Kidney (tissue), 14 donors: ENCODE data around the gene MGST3. TPM values are rescaled to one million over a fixed set of nuclear protein-coding genes. Genes with fewer than 3 reads are reported as not detected.

Experiments
- DNase-seq, 5 donors: peaks; one replicate each; pipeline ENCODE4 v3.0.0-alpha.2; 2013 to 2020
- FAIRE-seq: peaks from 2 replicates; lab custom pipeline; 2012; peaks lifted over from hg19 to GRCh38; lab: Jason Lieb, UNC
- H3K27ac ChIP-seq, 2 donors: one replicate each; pipeline ENCODE4 v1.7.0; 2013; ENCODE audit warnings: low read depth in 2 of 2, low read length in 2 of 2, inconsistent platforms in 1 of 2
- H3K27me3 ChIP-seq: one replicate; pipeline ENCODE4 v1.7.1; 2013; ENCODE audit warnings: low read length, inconsistent platforms; ENCODE audit not compliant: control insufficient read depth, insufficient read depth
- H3K36me3 ChIP-seq, 3 donors: one replicate each; pipeline versions ENCODE4 v1.7.0 to v1.7.1; 2013; ENCODE audit warnings: low read length in 3 of 3, control low read depth in 1 of 3, inconsistent platforms in 1 of 3; ENCODE audit not compliant: insufficient read depth in 3 of 3, control insufficient read depth in 2 of 3
- H3K4me1 ChIP-seq, 3 donors: one replicate each; pipeline versions ENCODE4 v1.7.0 to v1.7.1; 2013; ENCODE audit warnings: low read length in 3 of 3, inconsistent platforms in 1 of 3, low read depth in 1 of 3; ENCODE audit not compliant: control insufficient read depth in 2 of 3, insufficient read depth in 2 of 3
- H3K4me3 ChIP-seq, 3 donors: one replicate each; pipeline versions ENCODE4 v1.7.0 to v1.8.1; 2013; ENCODE audit warnings: low read length in 3 of 3, control low read depth in 1 of 3, inconsistent platforms in 1 of 3
- H3K9ac ChIP-seq, 3 donors: one replicate each; pipeline versions ENCODE4 v1.7.0 to v1.7.1; 2013; ENCODE audit warnings: low read length in 3 of 3, control low read depth in 1 of 3, inconsistent platforms in 1 of 3
- H3K9me3 ChIP-seq, 3 donors: one replicate each; pipeline versions ENCODE4 v1.7.0 to v1.7.1; 2013; ENCODE audit warnings: low read length in 3 of 3, control low read depth in 1 of 3, inconsistent platforms in 1 of 3; ENCODE audit not compliant: control insufficient read depth in 2 of 3, insufficient read depth in 1 of 3
- intact Hi-C: fragments of 100-400 bp; cut with DNase I; formaldehyde crosslinking; loops from one replicate; pipeline ENCODE4 v1.11.1; 2022
- polyA plus RNA-seq: library from polyadenylated mRNA; stranded (reverse); fragments of 350-450 nt; fragmentation: Illumina TruSeq; extraction: RNeasy Lipid Tissue Mini Kit (QIAGEN cat#74804); gene quantifications from one replicate; pipeline ENCODE4 v1.2.3, GENCODE V29; 2014; ENCODE audit warnings: low read depth, low replicate concordance; ENCODE audit not compliant: insufficient read depth
- total RNA-seq: library from RNA; stranded (reverse); fragmentation: NEBNext Ultra II Directional; extraction: Animal tissue kit (Norgen Biotek cat#: 25700); gene quantifications from one replicate; pipeline ENCODE4 v1.2.1, GENCODE V29; 2021
- TF ChIP-seq, protein P1 (sequence below): IDR thresholded peaks from 3 replicates; pipeline ENCODE4 v1.5.1; 2012; ENCODE audit warnings: mild to moderate bottlenecking, moderate library complexity, borderline replicate concordance; ENCODE audit not compliant: insufficient read depth; ENCODE audit errors: extremely low read depth
- donor health status: control.
- donor health status: control.
- donor health status: control.
- donor health status: control.
- donor health status: control.
- donor health status: DM: yes; HTN: yes; CAD: no.
- donor health status: Normal renal cell carcinoma (clear cell type).

MGST3 gene
- total and polyA plus RNA-seq, 2 donors from 2014 or later: 296 to 545 TPM

- Histone ChIP-seq H3K36me3 (no peaks in the 10 kb centered on the region), H3K9ac (no peak overlapping the region), H3K27me3 (no peaks in the 10 kb centered on the region), H3K9me3 (no peaks in the 10 kb centered on the region), H3K4me3 (no peak overlapping the region), H3K27ac (no peak overlapping the region), H3K4me1 (no peaks in the 10 kb centered on the region)
- TF ChIP-seq, protein P1, sequence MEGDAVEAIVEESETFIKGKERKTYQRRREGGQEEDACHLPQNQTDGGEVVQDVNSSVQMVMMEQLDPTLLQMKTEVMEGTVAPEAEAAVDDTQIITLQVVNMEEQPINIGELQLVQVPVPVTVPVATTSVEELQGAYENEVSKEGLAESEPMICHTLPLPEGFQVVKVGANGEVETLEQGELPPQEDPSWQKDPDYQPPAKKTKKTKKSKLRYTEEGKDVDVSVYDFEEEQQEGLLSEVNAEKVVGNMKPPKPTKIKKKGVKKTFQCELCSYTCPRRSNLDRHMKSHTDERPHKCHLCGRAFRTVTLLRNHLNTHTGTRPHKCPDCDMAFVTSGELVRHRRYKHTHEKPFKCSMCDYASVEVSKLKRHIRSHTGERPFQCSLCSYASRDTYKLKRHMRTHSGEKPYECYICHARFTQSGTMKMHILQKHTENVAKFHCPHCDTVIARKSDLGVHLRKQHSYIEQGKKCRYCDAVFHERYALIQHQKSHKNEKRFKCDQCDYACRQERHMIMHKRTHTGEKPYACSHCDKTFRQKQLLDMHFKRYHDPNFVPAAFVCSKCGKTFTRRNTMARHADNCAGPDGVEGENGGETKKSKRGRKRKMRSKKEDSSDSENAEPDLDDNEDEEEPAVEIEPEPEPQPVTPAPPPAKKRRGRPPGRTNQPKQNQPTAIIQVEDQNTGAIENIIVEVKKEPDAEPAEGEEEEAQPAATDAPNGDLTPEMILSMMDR: no peak
- FAIRE-seq: no peak
- DNase-seq: no peak
- intact Hi-C loops: no loop called here
Measured at GRCh38 chr1:165703648-165704047, 72.6 kb downstream of the MGST3 start.

Other genes with a start within 250 kb of the MGST3 start
- 0.44 TPM for gene RXRG, start 186.1 kb upstream of the MGST3 start, total RNA-seq
- 0.39 TPM for gene RXRG, start 186.1 kb upstream of the MGST3 start, polyA plus RNA-seq
- not detected for gene LRRC52, start 87.2 kb upstream of the MGST3 start, total RNA-seq
- gene LRRC52, start 87.2 kb upstream of the MGST3 start, polyA plus RNA-seq: 0.58 TPM
- gene ALDH9A1, start 67.3 kb downstream of the MGST3 start, total RNA-seq: 70.7 TPM
- 77.2 TPM for gene ALDH9A1, start 67.3 kb downstream of the MGST3 start, polyA plus RNA-seq
- gene TMCO1, start 137.6 kb downstream of the MGST3 start, total RNA-seq: 109 TPM
- 149 TPM for gene TMCO1, start 137.6 kb downstream of the MGST3 start, polyA plus RNA-seq
- 18.7 TPM for gene UCK2, start 196.4 kb downstream of the MGST3 start, total RNA-seq
- 8.2 TPM for gene UCK2, start 196.4 kb downstream of the MGST3 start, polyA plus RNA-seq